Osteoblast (primary cell): ENCODE data around the gene GNAT1. TPM values are rescaled to one million over a fixed set of nuclear protein-coding genes. Genes with fewer than 3 reads are reported as not detected.
A peak's percentile ranks its signal among the peaks of the same experiment; 100 is the strongest.
"Not testable (repeated sequence)": the region's sequence is repeated elsewhere in the genome, so short reads cannot be mapped to it uniquely, and the experiment has no call there.

Source experiments
- DNase-seq: peaks from one replicate; pipeline ENCODE4 v3.0.0; 2011; ENCODE audit warnings: low spot score, mixed read lengths; ENCODE audit not compliant: insufficient read length; ENCODE audit errors: missing footprints
- H2AFZ ChIP-seq: 2 replicates; pipeline ENCODE4 v1.6.0; 2011; ENCODE audit warnings: mild to moderate bottlenecking, low read length
- H3K27ac ChIP-seq: 2 replicates; pipeline ENCODE4 v1.5.1; 2011; ENCODE audit warnings: mild to moderate bottlenecking, low read depth, low read length, moderate library complexity
- H3K27me3 ChIP-seq: 2 replicates; pipeline ENCODE4 v1.6.0; 2012; ENCODE audit warnings: mild to moderate bottlenecking, control low read depth, inconsistent platforms, low read length, moderate library complexity; ENCODE audit not compliant: insufficient read depth
- H3K36me3 ChIP-seq: 2 replicates; pipeline ENCODE4 v1.5.1; 2011; ENCODE audit warnings: mild to moderate bottlenecking, low read length, control low read depth, moderate library complexity; ENCODE audit not compliant: insufficient read depth
- H3K4me1 ChIP-seq: 2 replicates; pipeline ENCODE4 v1.5.1; 2011; ENCODE audit warnings: mild to moderate bottlenecking, low read length, control low read depth, moderate library complexity; ENCODE audit not compliant: insufficient read depth
- H3K4me2 ChIP-seq: 2 replicates; pipeline ENCODE4 v1.6.0; 2011; ENCODE audit warnings: mild to moderate bottlenecking, low read length; ENCODE audit not compliant: insufficient read depth
- H3K4me3 ChIP-seq: fragments of 200-600 bp; sonication (generic); 3 replicates; pipeline ENCODE4 v1.5.1; 2012; ENCODE audit warnings: mild to moderate bottlenecking, low read length, inconsistent platforms; ENCODE audit not compliant: insufficient read depth
- H3K79me2 ChIP-seq: 2 replicates; pipeline ENCODE4 v1.6.0; 2012; ENCODE audit warnings: mild to moderate bottlenecking, low read length, control low read depth, inconsistent platforms; ENCODE audit not compliant: insufficient read depth
- H3K9me3 ChIP-seq: 2 replicates; pipeline ENCODE4 v1.5.1; 2011; ENCODE audit warnings: low read depth, low read length, control low read depth
- H4K20me1 ChIP-seq: 2 replicates; pipeline ENCODE4 v1.6.0; 2012; ENCODE audit warnings: mild to moderate bottlenecking, low read length, control low read depth; ENCODE audit not compliant: insufficient read depth
- total RNA-seq: library from RNA; depleted of rRNA; stranded (reverse); fragments of >200 nt; gene quantifications from 2 replicates; pipeline ENCODE4 v1.2.3, GENCODE V29; 2012
- TF ChIP-seq, protein P1 (sequence below): IDR thresholded peaks from 2 replicates; pipeline ENCODE4 v1.5.1; 2011; ENCODE audit warnings: mild to moderate bottlenecking, low read depth, low read length, moderate library complexity; ENCODE audit errors: extremely low read depth

Gene GNAT1
- total RNA-seq, 1 donor = not detected

DNA sequence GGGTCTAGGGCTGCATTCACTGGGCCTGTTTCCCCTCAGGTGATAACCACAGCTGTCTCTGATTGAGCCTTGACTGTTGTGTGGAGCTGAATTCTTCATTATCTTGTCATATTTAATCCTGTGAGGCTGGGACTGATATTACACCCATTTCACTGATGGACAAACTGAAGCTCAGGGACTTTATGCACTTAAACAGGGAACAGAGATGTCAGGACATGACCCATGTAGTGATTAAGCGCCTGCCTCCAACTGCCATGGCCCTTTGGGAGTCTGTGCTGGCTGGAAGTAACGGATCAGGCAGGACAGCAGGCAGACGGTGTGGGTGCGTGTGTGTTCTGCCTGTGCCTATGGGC, 52.1 kb downstream of the GNAT1 start:
- H3K4me2 ChIP-seq = peak overlapping the region; percentile 67
- no peak for DNase-seq
- peaks cover 70% of the 10 kb centered on the region for H3K4me1 ChIP-seq
- H3K4me3 ChIP-seq = peak overlapping the region; percentile 7
- H3K36me3 ChIP-seq = peaks cover 21% of the 10 kb centered on the region
- peak overlapping the region; percentile 73 for H2AFZ ChIP-seq
- TF ChIP-seq, protein P1, sequence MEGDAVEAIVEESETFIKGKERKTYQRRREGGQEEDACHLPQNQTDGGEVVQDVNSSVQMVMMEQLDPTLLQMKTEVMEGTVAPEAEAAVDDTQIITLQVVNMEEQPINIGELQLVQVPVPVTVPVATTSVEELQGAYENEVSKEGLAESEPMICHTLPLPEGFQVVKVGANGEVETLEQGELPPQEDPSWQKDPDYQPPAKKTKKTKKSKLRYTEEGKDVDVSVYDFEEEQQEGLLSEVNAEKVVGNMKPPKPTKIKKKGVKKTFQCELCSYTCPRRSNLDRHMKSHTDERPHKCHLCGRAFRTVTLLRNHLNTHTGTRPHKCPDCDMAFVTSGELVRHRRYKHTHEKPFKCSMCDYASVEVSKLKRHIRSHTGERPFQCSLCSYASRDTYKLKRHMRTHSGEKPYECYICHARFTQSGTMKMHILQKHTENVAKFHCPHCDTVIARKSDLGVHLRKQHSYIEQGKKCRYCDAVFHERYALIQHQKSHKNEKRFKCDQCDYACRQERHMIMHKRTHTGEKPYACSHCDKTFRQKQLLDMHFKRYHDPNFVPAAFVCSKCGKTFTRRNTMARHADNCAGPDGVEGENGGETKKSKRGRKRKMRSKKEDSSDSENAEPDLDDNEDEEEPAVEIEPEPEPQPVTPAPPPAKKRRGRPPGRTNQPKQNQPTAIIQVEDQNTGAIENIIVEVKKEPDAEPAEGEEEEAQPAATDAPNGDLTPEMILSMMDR = no peak
- H3K27ac ChIP-seq = peak overlapping the region; percentile 77
- H3K9me3 ChIP-seq = no peaks in the 10 kb centered on the region
- peaks cover 91% of the 10 kb centered on the region for H3K79me2 ChIP-seq
- H3K27me3 ChIP-seq = no peaks in the 10 kb centered on the region
- peaks cover 74% of the 10 kb centered on the region for H4K20me1 ChIP-seq

DNA sequence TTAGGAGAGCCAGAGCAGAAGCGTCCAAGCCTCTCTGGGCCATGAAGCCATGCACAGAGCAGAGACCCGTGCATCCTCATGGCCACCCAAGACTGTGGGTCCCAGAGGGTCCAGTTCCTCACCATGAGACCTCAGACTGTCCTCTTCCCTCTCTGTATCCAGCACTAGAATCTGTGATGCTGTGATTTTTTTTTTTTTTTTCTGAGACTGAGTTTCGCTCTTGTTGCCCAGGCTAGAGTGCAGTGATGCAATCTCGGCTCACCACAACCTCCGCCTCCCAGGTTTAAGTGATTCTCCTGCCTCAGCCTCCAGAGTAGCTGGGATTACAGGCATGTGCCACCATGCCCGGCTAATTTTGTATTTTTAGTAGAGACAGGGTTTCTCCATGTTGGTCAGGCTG, 53.4 kb downstream of the GNAT1 start:
- not testable (repeated sequence) for H3K4me2 ChIP-seq, H2AFZ ChIP-seq, H3K27me3 ChIP-seq, DNase-seq, H3K4me3 ChIP-seq, H3K9me3 ChIP-seq
- Histone ChIP-seq H3K27ac (peak overlapping the region; percentile 95), H4K20me1 (peaks cover 74% of the 10 kb centered on the region), H3K36me3 (peaks cover 11% of the 10 kb centered on the region), H3K4me1 (peaks cover 75% of the 10 kb centered on the region), H3K79me2 (peaks cover 91% of the 10 kb centered on the region)

DNA sequence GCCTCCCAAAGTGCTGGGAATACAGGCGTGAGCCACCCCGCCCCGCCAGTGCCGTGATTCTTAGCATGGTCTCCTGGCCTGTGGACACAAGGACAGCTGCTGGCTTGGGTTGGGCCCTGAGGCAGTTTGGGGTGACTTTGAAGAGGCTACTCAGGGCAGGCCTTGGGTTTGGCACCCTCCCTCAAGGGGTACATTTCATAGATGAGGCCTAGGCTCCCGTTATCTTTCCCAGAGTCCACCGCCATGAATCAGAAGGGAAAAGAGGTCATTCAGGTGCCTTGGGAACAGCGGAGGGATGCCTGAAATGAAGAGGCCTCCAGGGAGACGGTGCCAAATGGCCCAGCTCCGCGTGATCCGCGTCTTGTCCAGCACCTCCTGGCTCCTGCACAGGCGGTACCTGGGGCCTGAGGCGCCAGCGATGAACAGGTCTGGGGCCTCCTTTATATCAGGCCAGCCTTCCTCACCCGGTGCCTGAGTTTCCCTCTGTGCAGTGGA, 53.9 kb downstream of the GNAT1 start:
- peaks cover 11% of the 10 kb centered on the region for H3K36me3 ChIP-seq
- TF ChIP-seq, protein P1 = no peak
- peak overlapping the region; percentile 69 for H3K4me3 ChIP-seq
- H2AFZ ChIP-seq = no peak overlapping the region
- H3K9me3 ChIP-seq = no peaks in the 10 kb centered on the region
- H3K27ac ChIP-seq = peak overlapping the region; percentile 95
- H4K20me1 ChIP-seq = peaks cover 74% of the 10 kb centered on the region
- peaks cover 75% of the 10 kb centered on the region for H3K4me1 ChIP-seq
- peak; percentile 61 for DNase-seq
- H3K4me2 ChIP-seq = peak overlapping the region; percentile 85
- H3K79me2 ChIP-seq = peaks cover 91% of the 10 kb centered on the region
- no peaks in the 10 kb centered on the region for H3K27me3 ChIP-seq

DNA sequence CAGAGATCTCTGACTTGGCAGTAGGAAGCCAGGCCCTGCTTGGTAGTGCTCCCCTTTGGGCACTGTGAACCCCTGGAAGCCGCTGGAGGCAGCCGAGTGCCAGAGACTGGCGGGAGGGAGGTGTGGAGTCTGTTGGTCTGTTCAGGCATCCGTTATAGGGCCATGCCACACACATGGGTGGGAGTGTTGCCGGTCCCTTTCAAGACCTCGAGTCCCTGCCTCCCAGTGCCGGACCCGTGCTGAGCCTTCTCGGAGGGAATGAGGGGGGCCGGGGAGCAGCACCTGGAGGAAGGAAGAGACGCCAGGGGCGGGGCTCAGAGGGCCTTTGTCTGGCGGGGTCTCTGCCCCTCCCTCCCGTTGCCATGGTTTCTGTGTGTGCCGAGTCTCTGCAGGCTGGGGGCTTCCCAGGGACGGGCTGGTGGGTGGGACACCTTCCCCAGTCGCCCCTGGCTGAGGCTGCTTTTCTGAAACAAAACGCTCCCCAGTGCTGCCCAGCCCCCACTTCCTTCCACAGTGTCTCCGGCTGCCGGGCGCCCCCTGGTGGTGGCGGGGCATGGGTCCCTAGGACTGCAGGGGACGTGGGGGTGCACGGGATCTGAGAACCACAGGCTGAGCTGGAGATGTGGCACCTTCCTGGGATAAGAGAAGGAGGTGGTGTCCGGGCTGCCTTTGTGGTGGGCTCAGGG, 54.6 kb downstream of the GNAT1 start:
- H3K4me2 ChIP-seq = peak overlapping the region; percentile 85
- peak overlapping the region; percentile 69 for H3K4me3 ChIP-seq
- H3K79me2 ChIP-seq = peaks cover 91% of the 10 kb centered on the region
- peak overlapping the region; percentile 95 for H3K27ac ChIP-seq
- H3K4me1 ChIP-seq = peaks cover 75% of the 10 kb centered on the region
- H3K9me3 ChIP-seq = no peaks in the 10 kb centered on the region
- H4K20me1 ChIP-seq = peaks cover 76% of the 10 kb centered on the region
- no peaks in the 10 kb centered on the region for H3K27me3 ChIP-seq
- TF ChIP-seq, protein P1 = peak; percentile 91
- peaks cover 13% of the 10 kb centered on the region for H3K36me3 ChIP-seq
- peak overlapping the region; percentile 60 for H2AFZ ChIP-seq
- peak; percentile 98 for DNase-seq
